ENCODE measurements around the gene SYTL2. TPM values are rescaled to one million over a fixed set of nuclear protein-coding genes. Genes with fewer than 3 reads are reported as not detected.

Gene SYTL2
- total RNA-seq, 5 donors from 2014 or later (not counting 1 experiment from before 2014, with no cell fraction given): 19.8 to 85.4 (median 31.3) TPM

DNA sequence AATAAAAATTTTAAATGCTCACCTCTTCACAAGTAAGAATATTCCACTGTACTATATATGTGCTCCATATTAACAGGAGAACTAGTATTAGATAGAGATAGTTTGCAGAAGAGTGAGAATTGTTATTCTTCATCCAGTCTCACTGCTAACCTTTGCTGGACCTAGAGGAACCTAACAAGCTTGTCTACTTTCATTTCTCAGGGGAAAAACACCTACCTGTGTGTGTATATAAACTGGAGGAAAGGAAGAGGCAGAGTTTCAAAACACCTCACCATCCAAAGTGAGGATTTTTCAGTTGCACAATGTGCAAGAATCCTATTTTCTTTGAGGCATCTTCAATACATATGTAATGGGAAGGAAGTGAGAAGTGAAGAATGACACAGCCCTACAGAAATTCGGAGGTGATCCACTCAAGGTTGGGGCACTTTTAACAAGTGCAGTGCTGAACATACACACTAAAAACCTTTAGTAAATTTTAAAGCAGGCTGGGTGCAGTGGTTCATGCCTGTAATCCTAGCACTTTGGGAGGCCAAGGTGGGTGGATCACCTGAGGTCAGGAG, 52.4 kb downstream of the SYTL2 start:
- Mint-ChIP-seq H3K36me3 (peaks cover 18% of the 10 kb centered on the region), H3K27ac (peak overlapping the region in 1 of 2 donors; percentile 73), H3K9me3 (no peaks in the 10 kb centered on the region), H3K4me3 (peak overlapping the region in 1 of 3 donors; percentile 33), H3K27me3 (no peaks in the 10 kb centered on the region), H3K4me1 (peaks cover 75 to 80% (median 77%) of the 10 kb centered on the region in 3 donors)
- no peak for DNase-seq
- Histone ChIP-seq H3K27ac (ENCODE audit: low read length) (peak overlapping the region; percentile 2), H3K4me3 (ENCODE audit: control insufficient read depth in 1 of 2, extremely low read depth in 1 of 2, low read length in 1 of 2) (no peak overlapping the region), H3K9me3 (no peaks in the 10 kb centered on the region), H3K36me3 (ENCODE audit: control insufficient read depth in 2 of 2, extremely low read depth in 1 of 2, insufficient read depth in 1 of 2, low read length in 1 of 2) (no peaks in the 10 kb centered on the region), H3K27me3 (replicated peaks in 1 of 2; ENCODE audit: control insufficient read depth in 2 of 2, extremely low read depth in 1 of 2, insufficient read depth in 2 of 2, low read length in 1 of 2) (no peaks in the 10 kb centered on the region), H3K4me1 (ENCODE audit: control insufficient read depth in 1 of 2, extremely low read depth in 1 of 2, insufficient read depth in 2 of 2, low read length in 2 of 2) (peaks cover 47 to 60% of the 10 kb centered on the region in 2 experiments)
- ChIA-PET POLR2A (interaction anchor here in 1 of 2 donors (0.7 kb wide), 1 partner anchor 40 kb away, joined by 5 read pairs; no protein-coding TSS in a partner anchor), CTCF (interaction anchor here in 1 of 2 donors (1.0 kb wide), 1 partner anchor 96 kb away, joined by 5 read pairs; the partner anchor contains the start of gene CCDC83)
- no CpG with 5 or more reads among the region's 1 CpG for WGBS (ENCODE audit: insufficient coverage)
- no peak for ATAC-seq (replicated peaks in 1 of 4)

DNA sequence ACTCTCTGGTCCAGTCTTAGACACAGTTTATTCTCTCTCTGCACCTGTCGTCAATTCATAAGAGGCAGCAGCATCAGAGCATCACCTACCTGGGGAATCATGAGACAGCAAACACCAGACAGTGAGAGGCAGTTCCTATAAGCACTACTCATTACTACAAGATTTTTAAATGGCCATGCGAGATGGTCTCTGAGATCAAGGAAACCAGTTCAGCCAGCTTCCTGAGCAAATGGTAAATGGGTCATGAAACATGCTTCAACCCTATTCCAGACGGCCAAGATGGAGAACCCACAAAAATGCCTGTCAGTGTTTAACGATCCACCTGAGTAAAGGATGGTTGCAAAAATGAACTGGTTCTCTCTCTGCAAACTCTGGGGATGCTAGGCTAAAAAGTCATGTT, 52.9 kb downstream of the SYTL2 start:
- Histone ChIP-seq H3K4me3 (ENCODE audit: control insufficient read depth in 1 of 2, extremely low read depth in 1 of 2, low read length in 1 of 2) (no peak overlapping the region), H3K9me3 (no peaks in the 10 kb centered on the region), H3K4me1 (ENCODE audit: control insufficient read depth in 1 of 2, extremely low read depth in 1 of 2, insufficient read depth in 2 of 2, low read length in 2 of 2) (peaks cover 52 to 65% of the 10 kb centered on the region in 2 experiments), H3K36me3 (ENCODE audit: control insufficient read depth in 2 of 2, extremely low read depth in 1 of 2, insufficient read depth in 1 of 2, low read length in 1 of 2) (no peaks in the 10 kb centered on the region), H3K27ac (ENCODE audit: low read length) (peak overlapping the region; percentile 2), H3K27me3 (replicated peaks in 1 of 2; ENCODE audit: control insufficient read depth in 2 of 2, extremely low read depth in 1 of 2, insufficient read depth in 2 of 2, low read length in 1 of 2) (no peaks in the 10 kb centered on the region)
- Mint-ChIP-seq H3K27me3 (no peaks in the 10 kb centered on the region), H3K4me3 (peak overlapping the region in 1 of 3 donors; percentile 51), H3K36me3 (peaks cover 22% of the 10 kb centered on the region), H3K9me3 (peaks cover 0 to 4% (median 0%) of the 10 kb centered on the region in 3 donors), H3K4me1 (peaks cover 78 to 80% (median 80%) of the 10 kb centered on the region in 3 donors), H3K27ac (peak overlapping the region; percentile 12 to 73)
- DNase-seq: no peak
- ATAC-seq (replicated peaks in 1 of 4): no peak
- POLR2A ChIA-PET: no interaction called here
- 90% methylated on average over 2 of the region's 4 CpGs for WGBS (ENCODE audit: insufficient coverage)
- CTCF ChIA-PET: interaction anchor here in 1 of 2 donors (0.5 kb wide), 1 partner anchor 138 kb away, joined by 3 read pairs; no protein-coding TSS in a partner anchor

DNA sequence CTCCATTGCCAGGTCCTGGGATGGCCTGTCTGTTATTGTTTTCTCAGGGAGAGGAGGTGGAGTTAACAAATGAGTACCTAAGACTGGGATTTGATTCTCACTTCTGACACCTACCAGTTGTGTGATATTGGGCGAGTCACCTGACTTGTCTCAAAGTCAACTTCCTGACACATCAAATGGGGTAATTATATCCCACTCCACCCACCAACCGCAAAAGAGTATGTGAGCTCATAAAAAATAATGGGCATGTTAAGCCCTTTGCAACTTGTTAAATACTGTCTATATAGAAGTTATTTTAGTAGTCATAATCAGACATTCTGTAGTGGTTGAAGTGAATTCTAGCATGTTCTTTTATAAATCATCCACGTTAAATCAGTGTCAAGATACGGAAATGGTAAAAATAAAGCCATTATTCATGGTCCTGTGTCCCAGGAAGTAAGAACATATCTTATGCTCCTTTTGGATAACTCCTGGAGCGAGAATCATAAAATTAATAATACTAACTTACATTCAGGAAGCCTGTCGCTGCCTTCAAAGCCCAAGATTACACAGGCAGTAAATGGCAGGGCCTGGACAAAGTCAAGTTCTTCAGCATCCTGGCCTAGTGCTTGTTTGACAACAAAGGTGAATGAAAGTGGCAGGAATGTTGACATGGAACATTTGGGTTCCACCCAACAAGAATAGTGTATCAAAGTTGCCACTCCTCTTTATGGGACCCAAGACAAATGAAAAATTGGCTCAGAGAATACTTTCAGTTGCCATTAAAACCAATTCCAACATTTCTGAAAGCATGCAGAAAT, 54.3 kb downstream of the SYTL2 start:
- CTCF ChIA-PET: interaction anchor here (0.5 to 1.6 kb wide), 6 partner anchors 9 to 98 kb away, joined by 3 to 11 read pairs (median 4); partner anchors contain the start of genes CCDC83 (in 1 of the 2) and SYTL2 (in 1 of the 2)

DNA sequence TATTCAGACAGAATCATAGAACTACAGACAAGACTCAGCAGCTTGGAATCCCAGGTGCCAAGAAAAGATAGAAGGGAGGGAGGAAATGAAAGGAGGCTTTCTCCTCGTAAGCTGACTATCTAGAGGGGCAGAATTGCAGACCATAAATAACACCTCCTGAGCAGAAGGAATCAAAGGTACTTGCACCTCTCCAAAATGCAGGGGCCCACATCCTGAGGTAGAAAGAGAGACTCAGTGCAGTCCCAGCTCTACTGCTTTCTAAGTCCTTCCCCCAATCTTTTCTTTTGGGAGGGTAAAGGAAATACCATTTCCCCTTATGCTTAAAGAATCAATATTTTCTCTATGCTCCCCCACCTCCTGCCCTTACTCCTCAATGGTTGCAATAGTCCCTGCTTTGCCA, 55.2 kb downstream of the SYTL2 start:
- Mint-ChIP-seq H3K4me3 (peak overlapping the region; percentile 17 to 37 (median 22)), H3K27me3 (no peaks in the 10 kb centered on the region), H3K9me3 (peaks cover 0 to 4% (median 0%) of the 10 kb centered on the region in 3 donors), H3K27ac (peak overlapping the region; percentile 57 to 73), H3K36me3 (peaks cover 11% of the 10 kb centered on the region), H3K4me1 (peaks cover 89 to 92% (median 90%) of the 10 kb centered on the region in 3 donors)
- peaks cover 69 to 83% of the 10 kb centered on the region in 2 experiments for H3K4me1 ChIP-seq (ENCODE audit: control insufficient read depth in 1 of 2, extremely low read depth in 1 of 2, insufficient read depth in 2 of 2, low read length in 2 of 2)
- ChIA-PET CTCF (interaction anchor here (0.6 to 1.5 kb wide), 4 partner anchors 10 to 99 kb away, joined by 3 to 11 read pairs (median 4); partner anchors contain the start of genes CCDC83 (in 1 of the 2) and SYTL2 (in 1 of the 2)), POLR2A (interaction anchor here in 1 of 2 donors (0.6 kb wide), 1 partner anchor 25 kb away, joined by 3 read pairs; no protein-coding TSS in a partner anchor)
- WGBS (ENCODE audit: insufficient coverage): no CpG with 5 or more reads among the region's 1 CpG
- peak in 2 of 35 experiments; percentile 17 to 34 for DNase-seq
- H3K9me3 ChIP-seq: no peaks in the 10 kb centered on the region
- no peaks in the 10 kb centered on the region for H3K27me3 ChIP-seq (replicated peaks in 1 of 2; ENCODE audit: control insufficient read depth in 2 of 2, extremely low read depth in 1 of 2, insufficient read depth in 2 of 2, low read length in 1 of 2)
- peak overlapping the region in 1 of 2 donors; percentile 40 for H3K4me3 ChIP-seq (ENCODE audit: control insufficient read depth in 1 of 2, extremely low read depth in 1 of 2, low read length in 1 of 2)
- H3K36me3 ChIP-seq (ENCODE audit: control insufficient read depth in 2 of 2, extremely low read depth in 1 of 2, insufficient read depth in 1 of 2, low read length in 1 of 2): no peaks in the 10 kb centered on the region
- H3K27ac ChIP-seq (ENCODE audit: low read length): peak overlapping the region; percentile 36
- ATAC-seq (replicated peaks in 1 of 4): no peak

More for the DNA sequence above, 54.3 kb downstream of the SYTL2 start:
- Histone ChIP-seq H3K36me3 (ENCODE audit: control insufficient read depth in 2 of 2, extremely low read depth in 1 of 2, insufficient read depth in 1 of 2, low read length in 1 of 2) (no peaks in the 10 kb centered on the region), H3K9me3 (no peaks in the 10 kb centered on the region), H3K27ac (ENCODE audit: low read length) (peak overlapping the region; percentile 36), H3K4me3 (ENCODE audit: control insufficient read depth in 1 of 2, extremely low read depth in 1 of 2, low read length in 1 of 2) (peak overlapping the region in 1 of 2 donors; percentile 40), H3K4me1 (ENCODE audit: control insufficient read depth in 1 of 2, extremely low read depth in 1 of 2, insufficient read depth in 2 of 2, low read length in 2 of 2) (peaks cover 64 to 75% of the 10 kb centered on the region in 2 experiments), H3K27me3 (replicated peaks in 1 of 2; ENCODE audit: control insufficient read depth in 2 of 2, extremely low read depth in 1 of 2, insufficient read depth in 2 of 2, low read length in 1 of 2) (no peaks in the 10 kb centered on the region)
- ATAC-seq (replicated peaks in 1 of 4): peak; percentile 17 to 27 (median 20)
- H3K27me3 Mint-ChIP-seq: no peaks in the 10 kb centered on the region
- DNase-seq: peak in 32 of 35 experiments; percentile 14 to 79 (median 46)
- H3K27ac Mint-ChIP-seq: peak overlapping the region; percentile 57 to 73
- H3K4me1 Mint-ChIP-seq: peaks cover 87 to 88% (median 88%) of the 10 kb centered on the region in 3 donors
- POLR2A ChIA-PET: interaction anchor here (0.5 to 0.6 kb wide), 3 partner anchors 53 to 76 kb away, joined by 3 read pairs; no protein-coding TSS in a partner anchor
- H3K9me3 Mint-ChIP-seq: peaks cover 0 to 4% (median 0%) of the 10 kb centered on the region in 3 donors
- H3K4me3 Mint-ChIP-seq: peak overlapping the region; percentile 22 to 37 (median 25)
- no CpG with 5 or more reads among the region's 6 CpGs for WGBS (ENCODE audit: insufficient coverage)
- H3K36me3 Mint-ChIP-seq: peaks cover 11% of the 10 kb centered on the region

DNA sequence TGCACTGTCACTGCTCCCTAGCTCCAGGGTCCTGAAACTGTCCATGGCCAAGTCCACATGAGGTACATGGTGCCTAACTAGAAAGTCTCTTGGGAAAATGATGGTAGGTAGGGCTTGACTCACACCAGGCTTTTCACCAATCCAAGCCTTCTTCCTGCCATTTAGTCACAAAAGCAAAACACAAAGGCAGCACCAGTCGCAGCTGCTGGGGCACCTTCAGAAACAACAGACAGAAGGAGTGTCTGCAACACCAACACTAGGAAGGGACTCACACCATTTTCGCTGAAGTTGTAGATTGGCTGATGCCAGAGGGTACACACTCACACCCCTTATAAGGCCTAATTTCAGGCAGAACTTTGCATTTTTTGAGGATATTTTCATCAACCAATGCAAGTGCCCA, 55.7 kb downstream of the SYTL2 start:
- H3K27ac ChIP-seq (ENCODE audit: low read length): peak overlapping the region; percentile 36
- H3K36me3 Mint-ChIP-seq: peaks cover 9% of the 10 kb centered on the region
- DNase-seq: no peak

More for the DNA sequence above, 55.7 kb downstream of the SYTL2 start:
- Mint-ChIP-seq H3K4me3 (peak overlapping the region; percentile 17 to 37 (median 22)), H3K27me3 (no peaks in the 10 kb centered on the region), H3K9me3 (peaks cover 0 to 4% (median 0%) of the 10 kb centered on the region in 3 donors), H3K4me1 (peaks cover 89 to 92% (median 90%) of the 10 kb centered on the region in 3 donors), H3K27ac (peak overlapping the region; percentile 57 to 73)
- POLR2A ChIA-PET: interaction anchor here in 1 of 2 donors (0.6 kb wide), 1 partner anchor 25 kb away, joined by 3 read pairs; no protein-coding TSS in a partner anchor
- H3K4me1 ChIP-seq (ENCODE audit: control insufficient read depth in 1 of 2, extremely low read depth in 1 of 2, insufficient read depth in 2 of 2, low read length in 2 of 2): peaks cover 69 to 83% of the 10 kb centered on the region in 2 experiments
- no peaks in the 10 kb centered on the region for H3K9me3 ChIP-seq
- H3K36me3 ChIP-seq (ENCODE audit: control insufficient read depth in 2 of 2, extremely low read depth in 1 of 2, insufficient read depth in 1 of 2, low read length in 1 of 2): no peaks in the 10 kb centered on the region
- no peak for ATAC-seq (replicated peaks in 1 of 4)
- peak overlapping the region in 1 of 2 donors; percentile 40 for H3K4me3 ChIP-seq (ENCODE audit: control insufficient read depth in 1 of 2, extremely low read depth in 1 of 2, low read length in 1 of 2)
- CTCF ChIA-PET: interaction anchor here (0.6 to 1.5 kb wide), 3 partner anchors 10 to 65 kb away, joined by 3 to 5 read pairs (median 3); no protein-coding TSS in a partner anchor
- H3K27me3 ChIP-seq (replicated peaks in 1 of 2; ENCODE audit: control insufficient read depth in 2 of 2, extremely low read depth in 1 of 2, insufficient read depth in 2 of 2, low read length in 1 of 2): no peaks in the 10 kb centered on the region
- 73% methylated on average over 1 of the region's 2 CpGs for WGBS (ENCODE audit: insufficient coverage)

All from T-cell (primary cell).